Lower leg skin (tissue), 4 donors: ENCODE data around the gene RNF43. TPM values are rescaled to one million over a fixed set of nuclear protein-coding genes. Genes with fewer than 3 reads are reported as not detected.

Source experiments
- DNase-seq, 2 donors: peaks; one replicate each; pipeline ENCODE4 v3.0.0-alpha.2; 2019; ENCODE audit warnings: low spot score in 2 of 2
- H3K4me3 ChIP-seq: fragments of 200-600 bp; sonication (generic); 2 replicates; pipeline ENCODE4 v1.5.1; 2017; ENCODE audit warnings: mild to moderate bottlenecking, low read depth; ENCODE audit not compliant: poor library complexity, severe bottlenecking
- POLR2A ChIP-seq, 2 donors: fragments of 450-650 bp; IDR thresholded peaks; one replicate each; pipeline ENCODE4 v1.6.1; 2016 to 2017; ENCODE audit warnings: antibody characterized with exemption in 2 of 2, mild to moderate bottlenecking in 1 of 2, moderate library complexity in 1 of 2
- WGBS, 2 donors: methylation state at CpG; one replicate each; pipeline ENCODE4 v1.1.5; 2018; 5-methylcytosine and 5-hydroxymethylcytosine counted together
- intact Hi-C: fragments of 100-400 bp; cut with DNase I; formaldehyde crosslinking; loops from one replicate; pipeline ENCODE4 v1.15.0; 2023; ENCODE audit warnings: low total_unique reads
- total RNA-seq, 4 donors: library from RNA; depleted of rRNA; stranded (reverse); fragments of >200 nt; gene quantifications; one replicate each; pipeline ENCODE4 v1.1.0, GENCODE V29; 2016
- TF ChIP-seq, protein P1 (sequence below), 3 donors: fragments of 450-650 bp; IDR thresholded peaks; one replicate each; pipeline ENCODE4 v1.5.1; 2016; ENCODE audit warnings: antibody characterized with exemption in 3 of 3, mild to moderate bottlenecking in 3 of 3, moderate library complexity in 2 of 3

The RNF43 gene
- total RNA-seq, 4 donors from 2014 or later: 11.0 to 20.0 (median 18.4) TPM

DNA sequence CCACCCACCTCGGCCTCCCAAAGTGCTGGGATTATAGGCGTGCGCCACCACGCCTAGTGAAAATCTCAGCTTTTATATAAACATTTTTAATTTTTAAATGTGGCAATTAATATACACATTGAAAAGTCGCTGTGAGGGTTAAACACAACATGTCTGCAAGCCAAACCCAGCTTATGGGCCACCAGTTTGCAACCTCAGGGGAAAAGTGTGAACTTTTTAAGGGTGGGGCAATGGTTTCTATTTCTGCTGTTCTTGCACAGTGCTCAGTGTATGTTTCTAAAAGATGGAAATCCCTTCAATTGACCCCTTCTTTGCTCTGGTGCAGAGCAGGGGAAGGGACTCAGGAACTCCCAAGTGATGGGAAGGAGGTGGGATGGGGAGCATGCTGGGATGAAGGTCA lies 47.0 kb downstream of the RNF43 start:
- DNase-seq: no peak
- intact Hi-C loops: no loop called here
- H3K4me3 ChIP-seq: no peak overlapping the region
- no peak for TF ChIP-seq POLR2A (IDR thresholded peaks at IDR 0.05)
- TF ChIP-seq, protein P1, sequence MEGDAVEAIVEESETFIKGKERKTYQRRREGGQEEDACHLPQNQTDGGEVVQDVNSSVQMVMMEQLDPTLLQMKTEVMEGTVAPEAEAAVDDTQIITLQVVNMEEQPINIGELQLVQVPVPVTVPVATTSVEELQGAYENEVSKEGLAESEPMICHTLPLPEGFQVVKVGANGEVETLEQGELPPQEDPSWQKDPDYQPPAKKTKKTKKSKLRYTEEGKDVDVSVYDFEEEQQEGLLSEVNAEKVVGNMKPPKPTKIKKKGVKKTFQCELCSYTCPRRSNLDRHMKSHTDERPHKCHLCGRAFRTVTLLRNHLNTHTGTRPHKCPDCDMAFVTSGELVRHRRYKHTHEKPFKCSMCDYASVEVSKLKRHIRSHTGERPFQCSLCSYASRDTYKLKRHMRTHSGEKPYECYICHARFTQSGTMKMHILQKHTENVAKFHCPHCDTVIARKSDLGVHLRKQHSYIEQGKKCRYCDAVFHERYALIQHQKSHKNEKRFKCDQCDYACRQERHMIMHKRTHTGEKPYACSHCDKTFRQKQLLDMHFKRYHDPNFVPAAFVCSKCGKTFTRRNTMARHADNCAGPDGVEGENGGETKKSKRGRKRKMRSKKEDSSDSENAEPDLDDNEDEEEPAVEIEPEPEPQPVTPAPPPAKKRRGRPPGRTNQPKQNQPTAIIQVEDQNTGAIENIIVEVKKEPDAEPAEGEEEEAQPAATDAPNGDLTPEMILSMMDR (IDR thresholded peaks at IDR 0.05): no peak
- WGBS, 2 donors: 94 to 98% methylated on average over 5 of the region's 5 CpGs

DNA sequence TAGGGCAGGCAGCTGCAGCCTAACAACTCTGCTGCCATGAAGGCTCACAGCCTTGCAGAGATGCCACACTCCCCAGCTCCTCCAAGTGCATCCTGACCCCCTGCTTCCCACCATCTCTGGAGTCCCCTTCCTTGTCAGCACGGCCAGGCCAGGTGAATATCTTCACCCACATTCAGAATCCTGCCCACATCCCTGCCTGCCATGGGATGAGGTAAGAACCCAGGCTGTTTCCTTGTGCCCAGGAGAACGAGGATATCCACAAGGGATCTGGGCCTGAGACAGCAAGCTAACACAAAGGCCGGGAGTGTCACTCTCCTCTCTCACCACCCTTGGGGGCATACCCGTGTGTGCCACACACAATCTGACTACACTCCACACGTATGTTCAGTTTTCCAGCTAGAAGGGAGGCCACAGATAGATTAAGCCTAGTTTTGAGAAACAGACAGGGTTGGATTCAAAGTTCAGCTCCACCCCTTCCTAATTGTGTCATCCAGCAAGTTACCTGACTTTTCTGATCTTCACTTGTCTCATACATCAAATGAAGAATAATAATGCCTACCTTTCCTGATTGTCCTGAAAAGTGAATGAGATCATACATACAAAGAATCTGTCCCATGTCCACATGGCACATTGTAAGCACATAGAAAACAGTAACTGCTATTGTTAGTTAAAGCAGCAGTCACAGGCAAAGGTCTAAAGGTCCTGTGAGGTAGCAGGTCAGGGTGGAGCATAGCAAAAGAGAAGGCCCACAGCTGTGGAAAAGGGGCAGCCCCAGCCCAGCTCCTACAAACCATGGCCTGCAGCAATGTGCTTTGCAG lies 47.9 kb downstream of the RNF43 start:
- DNase-seq: no peak
- WGBS, 2 donors: 33 to 42% methylated on average over 5 of the region's 5 CpGs
- intact Hi-C loops: no loop called here
- H3K4me3 ChIP-seq: no peak overlapping the region
- TF ChIP-seq, protein P1 (IDR thresholded peaks at IDR 0.05): no peak
- TF ChIP-seq POLR2A (IDR thresholded peaks at IDR 0.05): no peak

GRCh38 chr17:58368860-58369213 lies 48.5 kb downstream of the RNF43 start:
- TF ChIP-seq POLR2A (IDR thresholded peaks at IDR 0.05): no peak
- TF ChIP-seq, protein P1 (IDR thresholded peaks at IDR 0.05): no peak
- intact Hi-C loops: no loop called here
- no peak overlapping the region for H3K4me3 ChIP-seq
- no peak for DNase-seq
- WGBS, 2 donors: 58 to 59% methylated on average over 3 of the region's 3 CpGs

Other genes with a start within 250 kb of the RNF43 start
- gene EPX, start 224.8 kb downstream of the RNF43 start, total RNA-seq: not detected
- 10 to 100 TPM; 10.8 to 17.3 (median 14.7) TPM for gene MKS1, start 198.3 kb downstream of the RNF43 start, total RNA-seq
- gene LPO, start 178.9 kb downstream of the RNF43 start, total RNA-seq: under 1 TPM in 2 of 4 donors, not detected in 2; 0.06 to 0.59 TPM
- gene MPO, start 136.6 kb downstream of the RNF43 start, total RNA-seq: under 1 TPM in 1 of 4 donors, not detected in 3; 0.10 TPM
- 10 to 100 TPM in 1 of 4 donors, 1 to 10 TPM in 3; 8.2 to 18.3 (median 8.8) TPM for gene TSPOAP1, start 88.7 kb downstream of the RNF43 start, total RNA-seq
- gene SUPT4H1, start 65.3 kb downstream of the RNF43 start, total RNA-seq: 10 to 100 TPM; 49.5 to 89.7 (median 57.5) TPM
- under 1 TPM in 2 of 4 donors, not detected in 2; 0.08 to 0.10 TPM for gene HSF5, start 70.9 kb upstream of the RNF43 start, total RNA-seq
- 10 to 100 TPM; 37.6 to 50.2 (median 38.8) TPM for gene MTMR4, start 97.1 kb upstream of the RNF43 start, total RNA-seq